GM18526 (cell line): ENCODE measurements around the gene SLC7A1.

Experiments used
- POLR2A ChIP-seq: IDR thresholded peaks from 3 replicates; pipeline ENCODE4 v1.6.1; 2011; ENCODE audit not compliant: insufficient read length; ENCODE audit errors: extremely low read depth

SLC7A1 gene

DNA sequence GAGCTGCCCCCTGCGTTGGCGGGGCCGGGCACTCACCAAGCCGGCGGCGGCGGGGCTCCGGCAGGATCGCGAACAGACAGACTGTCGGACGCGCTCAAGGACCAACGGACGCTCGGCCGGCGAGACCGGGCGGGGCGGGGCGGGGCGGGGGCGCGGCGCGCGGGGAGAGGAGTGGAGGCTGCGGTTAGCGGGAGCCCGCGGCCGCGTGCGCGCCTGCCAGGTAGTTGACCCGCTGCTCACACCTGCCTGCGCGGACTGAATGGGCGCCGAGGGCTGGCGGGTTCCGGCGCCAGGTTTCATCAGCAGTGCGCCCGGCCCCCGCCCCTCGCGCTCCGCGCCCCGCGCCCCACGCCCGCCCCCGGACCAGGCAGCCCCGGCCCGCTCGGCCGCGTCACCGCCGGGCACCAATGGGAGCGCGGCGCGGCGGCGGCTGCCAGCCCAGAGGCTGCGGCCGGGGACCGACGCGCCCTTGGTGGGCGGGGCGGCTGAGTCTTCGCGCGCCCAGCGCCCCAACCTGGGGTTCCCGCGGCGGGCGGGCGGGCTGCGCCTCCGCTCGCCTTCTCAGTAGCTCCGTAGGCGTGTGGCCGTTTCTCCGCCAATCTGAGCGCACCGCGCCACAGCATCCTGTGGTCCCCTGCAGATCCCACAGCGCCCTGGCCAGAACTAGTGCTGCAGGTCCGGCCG is at the start of gene SLC7A1:
SLC7A1 (minus strand) TSS at position 309 of the 684 bp plus-strand sequence. CDS start 59,500 bp downstream, outside the sequence.
- TF ChIP-seq POLR2A, result peak; percentile 47

DNA sequence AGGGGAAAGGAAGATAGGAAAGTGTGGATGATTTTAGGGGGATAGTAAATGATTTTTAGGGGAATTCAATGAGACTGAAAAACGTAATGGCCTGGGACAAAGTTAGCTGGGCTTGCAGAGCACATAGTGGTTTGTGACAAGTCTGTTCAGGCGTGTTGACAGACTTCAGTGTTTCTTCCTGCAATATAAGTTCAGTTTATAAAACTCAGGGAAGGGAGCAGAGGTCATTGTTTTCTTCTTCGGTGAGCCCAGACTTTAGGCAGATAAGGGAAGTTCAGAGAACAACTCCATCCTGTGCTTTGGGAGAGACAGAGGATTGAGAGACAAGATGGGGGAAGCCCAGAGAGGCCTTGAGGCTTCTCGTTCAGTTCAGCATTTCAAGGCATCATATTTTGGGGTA is 45.2 kb upstream of the SLC7A1 start:
- no peak for TF ChIP-seq POLR2A

DNA sequence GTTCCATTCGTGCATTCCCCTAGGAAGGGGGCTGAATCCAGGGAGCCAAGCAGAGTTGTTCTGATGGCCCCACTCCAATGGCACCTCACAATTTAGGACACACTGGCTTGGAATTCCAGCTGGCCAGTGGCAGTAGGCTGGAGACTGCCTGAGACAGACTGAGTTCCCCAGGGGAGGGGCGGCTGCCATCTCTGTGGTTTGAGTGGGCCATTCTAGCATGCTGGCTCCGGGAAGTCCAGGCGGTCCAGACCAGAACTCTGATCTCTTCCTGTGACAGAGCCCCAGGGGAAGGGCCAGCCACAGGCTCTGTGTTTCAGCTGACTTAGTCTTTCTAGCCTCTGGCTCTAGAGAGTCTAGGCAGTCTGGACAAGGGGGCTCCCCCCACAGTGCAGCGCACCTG is 29.5 kb upstream of the SLC7A1 start:
- no peak for TF ChIP-seq POLR2A

DNA sequence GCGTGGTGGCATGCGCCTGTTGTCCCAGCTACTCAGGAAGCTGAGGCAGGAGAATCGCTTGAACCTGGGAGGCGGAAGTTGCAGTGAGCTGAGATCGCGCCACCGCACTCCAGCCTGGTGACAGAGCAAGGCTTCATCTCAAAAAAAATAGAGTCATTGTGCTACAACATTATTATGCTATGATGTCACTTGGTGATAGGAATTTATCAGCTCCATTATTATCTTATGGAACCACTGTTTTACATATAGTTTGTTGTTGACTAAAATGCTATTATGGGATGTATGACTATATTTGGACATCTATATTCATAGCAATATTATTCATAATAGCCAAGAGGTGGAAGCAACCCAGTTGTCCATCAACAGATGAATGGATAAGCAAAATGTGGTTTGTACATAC is 26.4 kb upstream of the SLC7A1 start:
- TF ChIP-seq POLR2A, result no peak

DNA sequence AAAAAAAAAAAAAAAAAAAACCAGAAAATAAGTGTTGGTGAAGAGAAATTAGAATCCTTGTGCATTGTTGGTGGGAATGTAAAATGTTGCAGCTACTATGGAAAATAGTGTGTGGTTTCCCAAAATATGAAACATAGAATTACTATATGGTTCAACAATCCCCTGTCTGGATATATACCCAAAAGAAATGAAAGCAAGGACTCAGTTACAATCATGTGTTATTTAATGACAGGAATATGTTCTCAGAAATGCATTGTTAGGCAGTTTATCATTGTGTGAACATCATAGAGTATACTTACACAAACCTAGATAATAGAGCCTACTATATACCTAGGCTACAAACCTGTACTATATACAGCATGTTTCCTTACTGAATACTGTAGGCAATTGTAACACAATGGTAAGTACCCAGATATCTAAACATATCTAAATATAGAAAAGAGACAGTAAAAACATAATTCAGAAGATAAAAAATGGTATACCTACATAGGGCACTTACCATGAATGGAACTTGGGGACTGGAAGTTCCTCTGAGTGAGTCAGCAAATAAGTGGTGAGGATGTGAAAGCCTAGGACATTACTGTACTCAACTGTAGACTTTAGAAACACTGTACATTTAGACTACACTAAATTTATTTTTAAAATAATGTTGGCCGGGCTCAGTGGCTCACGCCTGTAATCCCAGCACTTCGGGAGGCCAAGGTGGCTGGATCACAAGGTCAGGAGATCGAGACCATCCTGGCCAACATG is 25.7 kb upstream of the SLC7A1 start:
- no peak for TF ChIP-seq POLR2A

DNA sequence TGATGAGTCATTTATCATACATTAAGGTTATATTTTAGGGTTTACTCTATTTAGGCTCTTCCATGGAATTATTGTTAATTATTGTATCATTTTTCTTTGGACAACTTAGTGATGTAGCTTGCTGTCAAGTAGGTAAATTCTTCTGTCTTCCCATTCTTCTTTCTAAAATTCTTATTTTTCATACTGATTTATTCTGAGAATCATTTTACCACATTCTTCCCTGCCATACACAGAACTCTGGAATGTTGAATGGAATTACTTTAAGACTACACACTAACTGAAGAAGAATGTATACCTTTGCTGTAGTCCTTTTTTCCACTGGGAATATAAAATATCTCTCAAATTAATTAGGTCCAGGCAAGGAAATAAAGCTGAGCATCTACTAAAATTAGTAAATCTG is 24.5 kb upstream of the SLC7A1 start:
- no peak for TF ChIP-seq POLR2A

DNA sequence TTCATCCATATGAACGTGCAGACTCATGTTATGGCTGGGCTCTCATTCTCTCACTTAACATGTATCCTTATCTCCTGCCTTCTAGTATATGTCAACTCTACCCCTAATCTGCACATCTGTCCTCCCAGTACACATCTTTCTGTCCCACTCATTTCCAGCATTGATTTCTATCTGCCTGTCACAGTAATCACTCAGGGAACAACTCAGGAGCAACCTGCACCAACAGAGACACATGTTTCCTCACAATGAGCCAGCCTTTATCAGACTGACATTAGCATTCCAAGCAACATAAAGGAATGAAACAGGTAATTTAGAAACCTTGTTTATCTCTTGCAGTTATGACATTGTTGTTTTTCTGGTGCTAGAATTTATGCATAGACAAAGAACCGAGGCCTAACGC is 17.6 kb upstream of the SLC7A1 start:
- TF ChIP-seq POLR2A, result no peak

DNA sequence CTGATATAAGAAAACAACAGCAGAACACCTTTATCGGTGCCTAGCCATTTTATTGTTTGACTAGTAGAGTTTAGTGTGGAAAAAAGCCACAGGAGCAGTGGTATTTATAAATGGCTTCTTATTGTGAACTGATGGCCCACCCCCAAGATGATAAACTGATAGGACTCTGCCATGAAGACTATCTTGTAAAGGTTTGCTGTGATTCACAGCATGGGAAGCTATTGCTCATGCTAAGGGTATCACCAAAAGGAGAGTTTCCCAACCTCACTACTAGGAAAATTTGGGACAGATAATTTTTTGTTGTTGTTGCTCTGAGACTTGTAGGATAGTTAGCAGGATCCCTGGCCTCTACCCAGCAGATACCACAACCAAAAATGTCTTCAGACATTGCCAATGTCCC is 12.0 kb upstream of the SLC7A1 start:
- no peak for TF ChIP-seq POLR2A

DNA sequence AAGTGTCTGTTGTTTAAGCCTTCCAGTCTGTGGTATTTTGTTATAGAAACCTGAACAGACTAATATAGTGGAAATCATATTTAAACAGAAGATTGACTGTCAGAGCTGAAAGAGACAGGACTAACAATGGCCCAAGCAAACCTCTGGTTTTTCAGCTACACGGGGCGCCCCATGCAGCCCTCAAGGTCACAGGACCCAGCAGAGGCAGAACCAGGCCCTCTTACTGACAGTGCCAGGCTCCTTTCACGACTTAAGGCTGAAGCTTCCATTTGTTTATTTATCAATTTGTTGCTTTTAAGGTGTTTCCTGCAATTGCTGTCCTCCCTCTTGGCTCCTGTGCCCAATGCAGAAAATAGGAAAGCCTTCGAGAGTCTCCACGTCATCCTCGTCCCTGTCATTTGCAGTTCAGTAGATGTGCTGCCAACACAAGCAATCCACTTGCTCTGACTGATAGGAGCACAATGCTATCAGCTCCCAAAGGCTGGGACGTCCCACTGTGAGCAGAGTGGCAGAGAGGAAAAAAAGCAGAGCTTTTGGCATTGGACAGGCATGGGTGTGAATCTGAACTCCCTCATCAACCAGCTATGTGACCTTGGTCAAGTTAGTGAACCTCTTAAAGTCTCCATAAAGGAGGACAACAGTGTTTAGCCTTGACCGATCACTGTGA is 10.5 kb upstream of the SLC7A1 start:
- no peak for TF ChIP-seq POLR2A

DNA sequence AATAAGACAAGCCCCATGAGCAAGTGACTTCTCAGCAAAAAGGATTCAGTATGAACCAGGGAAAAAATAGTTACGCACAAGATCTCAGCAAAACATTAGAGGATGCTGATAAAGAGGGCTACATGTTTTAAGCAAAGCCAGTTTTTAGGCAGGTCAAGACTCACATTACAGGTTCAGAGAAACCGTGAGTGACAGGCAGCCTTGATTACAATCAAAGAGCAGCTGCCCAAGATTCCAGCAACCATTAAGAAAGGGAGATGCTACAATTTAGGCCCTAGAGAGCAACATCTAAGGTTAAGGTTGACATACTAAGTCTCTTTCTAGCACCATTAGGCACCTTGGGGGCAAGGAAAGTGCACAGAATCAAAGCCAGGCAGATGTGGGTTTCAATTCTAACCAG is 2.8 kb upstream of the SLC7A1 start:
- TF ChIP-seq POLR2A, result no peak

DNA sequence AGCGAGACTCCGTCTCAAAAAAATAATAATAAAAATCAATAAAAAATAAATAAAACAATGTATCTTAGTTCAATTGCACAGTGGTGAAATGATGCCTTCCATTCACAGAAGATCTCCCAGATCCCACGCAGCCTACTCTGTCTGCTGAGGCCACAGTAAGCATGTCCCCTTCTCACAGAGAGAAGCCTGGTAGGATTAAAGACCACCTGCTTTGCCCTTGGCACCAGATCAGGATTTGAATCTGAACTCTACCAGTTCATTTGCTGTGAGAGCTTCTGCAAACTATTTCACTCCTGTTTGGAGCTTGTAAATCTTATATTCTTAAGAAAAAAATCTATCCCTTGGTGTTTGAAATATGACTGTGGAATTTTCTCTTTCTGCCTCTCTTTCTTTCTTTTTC is 2.2 kb upstream of the SLC7A1 start:
- TF ChIP-seq POLR2A, result no peak

DNA sequence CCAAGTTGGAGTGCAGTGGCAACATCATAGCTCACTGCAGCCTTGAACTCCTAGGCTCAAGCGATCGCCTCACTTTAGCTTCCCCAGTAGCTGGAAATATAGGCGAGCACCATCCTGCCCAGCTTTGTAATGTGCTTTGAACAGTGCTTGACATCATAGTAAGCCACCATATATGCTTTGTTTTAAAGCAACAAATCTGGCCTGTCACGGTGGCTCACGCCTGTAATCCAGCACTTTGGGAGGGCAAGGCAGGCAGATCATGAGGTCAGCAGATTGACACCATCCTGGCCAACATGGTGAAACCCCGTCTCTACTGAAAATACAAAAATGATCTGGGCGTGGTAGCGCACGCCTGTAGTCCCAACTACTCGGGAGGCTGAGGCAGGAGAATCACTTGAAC is 1.8 kb upstream of the SLC7A1 start:
- TF ChIP-seq POLR2A, result no peak

DNA sequence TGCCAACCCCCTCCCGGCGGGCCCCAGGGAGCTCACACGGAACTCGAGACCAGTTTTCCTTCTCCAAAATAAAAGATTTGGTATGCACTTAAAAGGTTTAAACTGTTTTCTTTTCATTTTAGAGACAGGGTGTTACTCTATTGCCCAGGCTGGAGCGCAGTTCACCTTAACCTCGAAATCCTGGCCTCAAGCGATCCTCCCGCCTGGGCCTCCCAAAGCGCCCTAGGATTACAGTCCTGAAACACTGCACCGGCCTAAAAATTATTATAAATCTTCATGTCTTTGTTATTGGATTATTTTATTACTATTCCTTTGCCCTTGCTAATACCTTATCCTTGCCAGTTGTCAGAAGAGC is 553 bp upstream of the SLC7A1 start:
- no peak for TF ChIP-seq POLR2A

DNA sequence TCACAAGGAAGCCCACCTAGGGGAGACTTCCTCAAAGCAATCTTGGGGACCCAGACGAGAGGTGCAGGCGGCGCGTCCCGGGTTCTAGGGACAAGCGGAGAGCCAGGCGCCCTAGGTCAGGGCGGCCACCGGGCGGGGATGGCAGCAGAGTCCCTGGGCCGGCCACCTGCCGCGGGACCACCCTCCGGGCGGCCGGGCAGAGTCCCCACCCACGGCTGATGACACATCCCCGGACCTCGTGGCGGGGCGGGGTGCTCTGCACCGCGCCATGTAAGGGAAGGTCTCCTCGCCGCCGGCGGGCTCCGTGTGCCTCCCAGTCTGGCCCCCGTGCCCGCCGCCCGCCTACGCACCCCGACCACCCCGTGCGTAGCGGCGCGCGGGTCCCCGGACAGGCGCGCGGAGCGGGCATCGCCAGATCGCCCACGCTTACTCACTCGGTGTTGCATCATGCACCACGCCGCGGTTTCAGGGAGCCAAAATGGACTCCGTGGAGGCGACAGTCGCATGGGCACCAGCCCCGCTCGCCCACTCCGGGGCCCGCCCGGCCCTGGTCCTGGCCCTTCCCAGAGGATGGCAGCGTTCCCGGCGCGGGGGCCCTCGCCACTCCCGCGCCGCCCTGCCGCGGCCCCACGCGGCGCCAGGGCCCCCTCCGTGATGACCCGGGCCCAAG is 643 bp downstream of the SLC7A1 start:
- peak; percentile 34 for TF ChIP-seq POLR2A

DNA sequence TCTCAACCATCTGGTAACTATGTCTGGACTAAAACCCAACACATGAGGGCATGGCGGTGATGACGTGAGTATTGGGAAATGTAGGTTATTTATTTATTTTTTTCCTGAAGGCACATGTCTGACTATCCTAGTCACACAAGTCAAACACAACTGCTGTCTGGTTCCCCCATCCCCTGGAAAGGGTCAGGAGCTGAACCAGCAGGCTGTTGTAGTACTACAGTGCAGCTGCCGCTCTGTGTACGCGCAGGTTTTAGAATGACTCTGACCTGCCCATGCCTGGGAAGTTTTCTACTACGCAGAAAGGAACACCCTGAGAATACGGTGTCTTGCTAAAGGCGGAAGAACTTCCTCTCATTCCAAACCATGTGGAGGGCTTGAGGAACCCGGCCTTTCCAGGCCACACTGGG is 1.2 kb downstream of the SLC7A1 start:
- TF ChIP-seq POLR2A, result no peak
